A549 (cell line): ENCODE results near the gene PIR.

Experiments
- CBX8 ChIP-seq: fragments of 200-600 bp; sonication (generic); IDR thresholded peaks from 2 replicates; pipeline ENCODE4 v1.6.1; 2016
- CTCF ChIP-seq: fragments of >200 bp; sonication (Bioruptor Twin); formaldehyde crosslinking; IDR thresholded peaks from 3 replicates; pipeline ENCODE4 v1.5.1; 2016
- HMGXB4 ChIP-seq: fragments of 250-450 bp; sonication (Bioruptor Pico); IDR thresholded peaks from 2 replicates; pipeline ENCODE4 v1.5.0; 2021; ENCODE audit warnings: mild to moderate bottlenecking, moderate library complexity, borderline replicate concordance
- MAFK ChIP-seq: fragments of 450-650 bp; IDR thresholded peaks from 2 replicates; pipeline ENCODE4 v1.6.1; 2014; ENCODE audit not compliant: partially characterized antibody
- MAZ ChIP-seq: fragments of 150-350 bp; IDR thresholded peaks from 2 replicates; pipeline ENCODE4 v1.6.1; 2014; ENCODE audit warnings: antibody characterized with exemption, low read depth, low read length, borderline replicate concordance
- POLR2A ChIP-seq: IDR thresholded peaks from 2 replicates; pipeline ENCODE4 v1.6.1; 2012; ENCODE audit warnings: mild to moderate bottlenecking, low read length
- POLR2AphosphoS2 ChIP-seq: conservative IDR thresholded peaks from 2 replicates; pipeline ENCODE4 v1.6.1; 2012; ENCODE audit warnings: low read length, improper control_type of control experiment, inconsistent platforms
- RAD21 ChIP-seq, 2 experiments: fragments of >200 bp in 1 of 2; sonication (Bioruptor Twin) in 1 of 2; formaldehyde crosslinking in 1 of 2; IDR thresholded peaks in 1 of 2; conservative IDR thresholded peaks in 1 of 2; 2 replicates in 1 of 2; 3 replicates in 1 of 2; pipeline ENCODE4 v1.6.1; 2012 to 2018; ENCODE audit warnings: inconsistent platforms in 1 of 2
- RARB ChIP-seq: fragments of 250-450 bp; sonication (Bioruptor Pico); IDR thresholded peaks from 2 replicates; pipeline ENCODE4 v1.8.0; 2021; ENCODE audit warnings: mild to moderate bottlenecking, moderate library complexity
- SMC3 ChIP-seq: fragments of >200 bp; sonication (Bioruptor Twin); formaldehyde crosslinking; IDR thresholded peaks from 3 replicates; pipeline ENCODE4 v1.6.1; 2018; ENCODE audit warnings: inconsistent platforms
- USF2 ChIP-seq: fragments of 450-650 bp; IDR thresholded peaks from 2 replicates; pipeline ENCODE4 v1.6.1; 2014; ENCODE audit warnings: antibody characterized with exemption

GRCh38 chrX:15391850-15392249 is 101.3 kb downstream of the PIR start:
- TF ChIP-seq CTCF (no peak), RARB (CRISPR knock-in tag) (no peak), SMC3 (no peak), POLR2A (no peak), MAZ (no peak), HMGXB4 (no peak), POLR2AphosphoS2 (no peak), MAFK (no peak), RAD21 (conservative IDR thresholded peaks at IDR 0.05 in 1 of 2, IDR thresholded peaks at IDR 0.05 in 1 of 2) (no peak), USF2 (no peak), CBX8 (no peak)
